ENCODE data around the gene ATG7. TPM values are rescaled to one million over a fixed set of nuclear protein-coding genes. Genes with fewer than 3 reads are reported as not detected.

ATG7 gene
- polyA plus RNA-seq, 2 donors, result 5.8 to 13.1 TPM

DNA sequence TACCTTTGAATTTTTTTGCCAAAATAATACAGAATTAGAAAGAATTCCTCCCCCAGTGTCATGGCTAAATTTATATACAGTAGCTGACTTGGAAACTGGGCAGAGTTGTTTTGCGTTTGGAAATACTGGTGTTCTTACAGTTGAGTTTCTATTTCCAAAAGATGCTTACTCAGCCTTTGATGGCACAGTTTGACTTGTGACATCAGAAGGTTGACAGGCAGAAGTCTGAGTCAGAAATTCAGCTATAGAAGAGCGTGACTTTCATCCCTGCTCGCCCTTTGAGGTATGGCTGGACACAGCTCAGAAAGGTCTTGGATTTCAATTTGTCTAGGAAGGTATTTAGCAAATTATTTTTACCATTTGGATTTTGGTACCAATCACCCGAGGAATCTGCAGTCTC lies 195.7 kb downstream of the ATG7 start:
- Histone ChIP-seq H3K4me3 (ENCODE audit: low read depth in 1 of 2, low read length in 2 of 2) (no peak overlapping the region), H3K9me3 (ENCODE audit: control insufficient read depth in 2 of 2, insufficient read depth in 1 of 2, low read depth in 1 of 2, low read length in 1 of 2) (no peaks in the 10 kb centered on the region), H3K27me3 (ENCODE audit: control insufficient read depth in 1 of 2, insufficient read depth in 2 of 2, low read length in 2 of 2) (no peaks in the 10 kb centered on the region), H3K36me3 (ENCODE audit: control insufficient read depth in 2 of 2, insufficient read depth in 2 of 2, low read length in 1 of 2) (no peaks in the 10 kb centered on the region), H3K4me1 (ENCODE audit: control insufficient read depth in 2 of 2, insufficient read depth in 2 of 2, low read length in 1 of 2) (no peaks in the 10 kb centered on the region), H3K27ac (ENCODE audit: low read depth in 2 of 2, low read length in 1 of 2) (no peak overlapping the region)
- WGBS, 2 donors, result 85 to 95% methylated on average over 4 of the region's 4 CpGs

DNA sequence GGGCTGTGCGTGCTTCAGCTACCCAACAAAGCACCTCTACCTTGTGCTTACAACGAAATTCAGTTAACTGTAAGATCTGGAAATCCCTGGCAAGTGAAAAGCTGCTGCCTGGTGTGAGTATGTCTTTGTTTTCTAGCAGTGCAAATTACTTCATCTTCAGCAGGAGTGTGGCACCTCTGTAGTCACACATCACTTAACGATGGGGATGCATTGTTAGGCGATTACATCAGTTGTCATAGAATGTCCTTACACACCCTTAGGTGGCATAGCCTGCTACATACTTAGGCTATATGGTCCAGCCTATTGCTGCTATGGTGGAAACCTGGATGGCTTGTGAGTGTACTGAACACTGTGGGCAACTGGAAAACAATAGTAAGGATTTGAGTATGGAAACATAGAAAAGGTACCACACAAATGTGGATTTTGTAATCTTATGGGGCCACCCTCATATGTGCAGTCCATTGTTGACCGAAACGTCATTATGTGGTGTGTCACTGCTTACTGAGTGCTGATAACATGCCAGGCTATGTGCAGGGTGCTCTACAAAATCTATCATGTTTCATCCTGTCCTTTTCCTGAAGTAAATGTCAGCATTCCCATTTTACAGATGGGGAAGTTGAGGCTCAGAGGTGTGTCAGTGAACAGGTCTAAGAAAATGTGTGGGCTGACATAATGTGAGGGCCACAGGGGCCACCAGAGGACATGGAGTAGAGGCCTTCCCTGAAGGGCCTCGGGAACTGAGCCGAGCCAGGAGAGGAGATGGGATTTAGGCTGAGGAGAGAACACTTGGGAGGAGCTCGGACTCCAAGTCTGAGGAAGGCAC lies 198.0 kb downstream of the ATG7 start:
- Histone ChIP-seq H3K9me3 (ENCODE audit: control insufficient read depth in 2 of 2, insufficient read depth in 1 of 2, low read depth in 1 of 2, low read length in 1 of 2) (no peaks in the 10 kb centered on the region), H3K36me3 (ENCODE audit: control insufficient read depth in 2 of 2, insufficient read depth in 2 of 2, low read length in 1 of 2) (no peaks in the 10 kb centered on the region), H3K4me1 (ENCODE audit: control insufficient read depth in 2 of 2, insufficient read depth in 2 of 2, low read length in 1 of 2) (no peaks in the 10 kb centered on the region), H3K4me3 (ENCODE audit: low read depth in 1 of 2, low read length in 2 of 2) (no peak overlapping the region), H3K27me3 (ENCODE audit: control insufficient read depth in 1 of 2, insufficient read depth in 2 of 2, low read length in 2 of 2) (no peaks in the 10 kb centered on the region), H3K27ac (ENCODE audit: low read depth in 2 of 2, low read length in 1 of 2) (no peak overlapping the region)
- 88 to 94% methylated on average over 9 of the region's 9 CpGs for WGBS, 2 donors

DNA sequence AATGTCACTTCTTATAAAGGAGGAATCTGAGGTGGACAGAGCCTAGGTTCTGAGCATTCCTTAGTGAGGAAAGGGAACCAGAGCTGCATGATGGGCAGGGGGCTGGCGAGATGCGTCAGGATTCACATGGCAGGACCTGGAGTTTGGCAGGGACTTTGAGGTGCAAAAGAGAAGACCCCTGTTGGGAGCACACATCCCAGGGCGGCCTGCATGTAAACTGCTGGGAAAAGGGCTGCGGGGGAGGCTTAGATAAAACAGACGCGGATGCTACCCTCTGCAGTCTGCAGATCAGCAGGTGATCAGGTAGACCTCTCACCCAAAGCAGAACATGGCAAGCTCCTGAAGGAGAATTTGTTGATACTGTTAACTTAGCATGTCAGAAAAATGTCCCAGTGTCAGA lies 203.1 kb downstream of the ATG7 start:
- Histone ChIP-seq H3K9me3 (ENCODE audit: control insufficient read depth in 2 of 2, insufficient read depth in 1 of 2, low read depth in 1 of 2, low read length in 1 of 2) (no peaks in the 10 kb centered on the region), H3K27ac (ENCODE audit: low read depth in 2 of 2, low read length in 1 of 2) (no peak overlapping the region), H3K4me3 (ENCODE audit: low read depth in 1 of 2, low read length in 2 of 2) (no peak overlapping the region), H3K27me3 (ENCODE audit: control insufficient read depth in 1 of 2, insufficient read depth in 2 of 2, low read length in 2 of 2) (no peaks in the 10 kb centered on the region), H3K4me1 (ENCODE audit: control insufficient read depth in 2 of 2, insufficient read depth in 2 of 2, low read length in 1 of 2) (no peaks in the 10 kb centered on the region), H3K36me3 (ENCODE audit: control insufficient read depth in 2 of 2, insufficient read depth in 2 of 2, low read length in 1 of 2) (no peaks in the 10 kb centered on the region)
- 98% methylated on average over 6 of the region's 6 CpGs for WGBS, 2 donors

DNA sequence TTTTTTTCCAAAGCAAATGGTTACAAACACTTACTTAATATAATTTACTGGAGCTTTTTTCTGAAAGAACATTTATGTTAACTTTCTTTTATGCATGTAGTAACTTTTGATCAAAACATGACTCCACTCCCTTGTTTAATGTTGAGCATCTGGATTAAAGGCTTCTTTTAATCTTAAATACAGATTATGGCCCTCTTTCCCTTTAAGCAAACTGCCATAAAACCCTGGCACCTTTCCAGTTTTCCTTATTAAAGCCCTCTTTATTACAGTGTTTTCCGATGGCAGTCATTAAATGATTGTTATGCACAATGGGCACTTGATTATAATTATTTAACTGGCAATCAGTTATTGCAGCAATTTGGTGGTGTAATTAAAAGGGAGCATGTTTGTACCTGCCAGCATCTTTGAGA lies 204.5 kb downstream of the ATG7 start:
- peaks cover 0 to 3% of the 10 kb centered on the region in 2 donors for H3K4me1 ChIP-seq (ENCODE audit: control insufficient read depth in 2 of 2, insufficient read depth in 2 of 2, low read length in 1 of 2)
- no peak overlapping the region for H3K27ac ChIP-seq (ENCODE audit: low read depth in 2 of 2, low read length in 1 of 2)
- H3K4me3 ChIP-seq (ENCODE audit: low read depth in 1 of 2, low read length in 2 of 2), result no peak overlapping the region
- H3K36me3 ChIP-seq (ENCODE audit: control insufficient read depth in 2 of 2, insufficient read depth in 2 of 2, low read length in 1 of 2), result no peaks in the 10 kb centered on the region
- H3K9me3 ChIP-seq (ENCODE audit: control insufficient read depth in 2 of 2, insufficient read depth in 1 of 2, low read depth in 1 of 2, low read length in 1 of 2), result no peaks in the 10 kb centered on the region
- no peaks in the 10 kb centered on the region for H3K27me3 ChIP-seq (ENCODE audit: control insufficient read depth in 1 of 2, insufficient read depth in 2 of 2, low read length in 2 of 2)
- 17 to 45% methylated on average over 1 of the region's 1 CpG for WGBS, 2 donors

DNA sequence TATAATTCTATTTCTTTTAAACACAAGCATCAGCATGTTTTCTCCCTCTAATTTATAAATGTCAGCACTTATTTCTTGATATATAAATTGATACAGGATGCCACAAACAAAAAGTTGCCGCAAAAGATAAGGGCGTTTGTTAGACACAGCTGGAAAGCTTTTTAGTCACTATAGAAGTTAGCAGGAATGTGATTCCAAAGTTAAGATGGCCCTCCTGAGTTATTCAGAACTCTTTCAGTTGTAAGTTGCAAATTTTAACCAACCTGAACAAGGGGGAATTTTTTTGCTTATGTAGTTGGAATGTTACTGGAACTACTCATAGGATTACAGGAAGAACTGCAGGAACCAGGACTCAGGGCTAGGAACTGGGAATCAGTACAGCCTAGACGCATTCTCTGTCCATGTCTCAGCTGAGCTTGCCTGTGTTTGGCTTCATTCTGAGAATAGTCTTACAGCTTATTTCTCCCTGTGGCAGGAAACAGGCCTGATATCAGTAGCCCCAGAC lies 205.3 kb downstream of the ATG7 start:
- Histone ChIP-seq H3K27ac (ENCODE audit: low read depth in 2 of 2, low read length in 1 of 2) (peak overlapping the region in 1 of 2 donors; percentile 17), H3K4me1 (ENCODE audit: control insufficient read depth in 2 of 2, insufficient read depth in 2 of 2, low read length in 1 of 2) (peaks cover 0 to 5% of the 10 kb centered on the region in 2 donors), H3K9me3 (ENCODE audit: control insufficient read depth in 2 of 2, insufficient read depth in 1 of 2, low read depth in 1 of 2, low read length in 1 of 2) (no peaks in the 10 kb centered on the region), H3K36me3 (ENCODE audit: control insufficient read depth in 2 of 2, insufficient read depth in 2 of 2, low read length in 1 of 2) (no peaks in the 10 kb centered on the region), H3K4me3 (ENCODE audit: low read depth in 1 of 2, low read length in 2 of 2) (no peak overlapping the region), H3K27me3 (ENCODE audit: control insufficient read depth in 1 of 2, insufficient read depth in 2 of 2, low read length in 2 of 2) (no peaks in the 10 kb centered on the region)
- WGBS, 2 donors, result 57 to 64% methylated on average over 3 of the region's 3 CpGs

DNA sequence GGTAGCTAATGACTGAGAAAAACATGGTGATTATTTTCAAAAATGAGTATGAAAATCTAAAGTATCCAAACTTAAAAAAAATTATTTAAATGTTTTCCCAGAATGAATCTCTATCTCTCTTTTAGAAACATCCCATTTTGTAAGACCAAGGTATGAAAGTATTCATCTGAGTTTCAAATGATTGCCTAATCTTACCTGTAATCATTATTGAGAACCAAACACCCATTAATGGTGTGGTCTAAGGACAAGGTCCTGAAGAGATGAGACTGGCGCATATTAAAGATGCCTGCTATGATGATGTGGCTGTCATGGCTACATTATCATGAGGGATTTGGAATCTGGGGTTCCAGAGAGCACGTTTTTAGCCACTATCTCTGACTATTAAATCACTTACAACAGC lies 206.0 kb downstream of the ATG7 start:
- Histone ChIP-seq H3K27ac (ENCODE audit: low read depth in 2 of 2, low read length in 1 of 2) (no peak overlapping the region), H3K4me1 (ENCODE audit: control insufficient read depth in 2 of 2, insufficient read depth in 2 of 2, low read length in 1 of 2) (peaks cover 0 to 5% of the 10 kb centered on the region in 2 donors), H3K9me3 (ENCODE audit: control insufficient read depth in 2 of 2, insufficient read depth in 1 of 2, low read depth in 1 of 2, low read length in 1 of 2) (no peaks in the 10 kb centered on the region), H3K27me3 (ENCODE audit: control insufficient read depth in 1 of 2, insufficient read depth in 2 of 2, low read length in 2 of 2) (no peaks in the 10 kb centered on the region), H3K4me3 (ENCODE audit: low read depth in 1 of 2, low read length in 2 of 2) (no peak overlapping the region), H3K36me3 (ENCODE audit: control insufficient read depth in 2 of 2, insufficient read depth in 2 of 2, low read length in 1 of 2) (no peaks in the 10 kb centered on the region)
- 73 to 74% methylated on average over 2 of the region's 2 CpGs for WGBS, 2 donors

DNA sequence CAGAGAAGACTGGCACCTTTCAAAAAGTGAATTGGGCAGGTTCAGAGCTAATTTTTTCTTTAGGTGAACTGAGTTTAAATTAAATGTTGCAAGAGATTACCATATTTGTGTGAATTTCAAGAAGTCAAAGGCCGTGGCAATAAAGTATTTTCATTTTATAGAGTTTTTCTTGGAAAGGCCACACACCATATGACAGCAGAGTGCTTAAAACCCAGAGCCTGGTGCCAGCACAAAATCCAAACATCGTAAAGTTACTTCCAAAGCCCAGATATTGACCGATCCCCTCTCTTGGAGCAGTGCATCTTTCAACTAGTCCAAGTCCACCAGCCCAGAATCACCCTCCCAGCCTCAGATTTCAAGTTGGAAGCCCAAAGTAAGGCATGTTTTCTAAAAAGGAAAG lies 207.0 kb downstream of the ATG7 start:
- H3K9me3 ChIP-seq (ENCODE audit: control insufficient read depth in 2 of 2, insufficient read depth in 1 of 2, low read depth in 1 of 2, low read length in 1 of 2), result no peaks in the 10 kb centered on the region
- no peaks in the 10 kb centered on the region for H3K27me3 ChIP-seq (ENCODE audit: control insufficient read depth in 1 of 2, insufficient read depth in 2 of 2, low read length in 2 of 2)
- no peak overlapping the region for H3K4me3 ChIP-seq (ENCODE audit: low read depth in 1 of 2, low read length in 2 of 2)
- peaks cover 0 to 5% of the 10 kb centered on the region in 2 donors for H3K4me1 ChIP-seq (ENCODE audit: control insufficient read depth in 2 of 2, insufficient read depth in 2 of 2, low read length in 1 of 2)
- H3K36me3 ChIP-seq (ENCODE audit: control insufficient read depth in 2 of 2, insufficient read depth in 2 of 2, low read length in 1 of 2), result no peaks in the 10 kb centered on the region
- H3K27ac ChIP-seq (ENCODE audit: low read depth in 2 of 2, low read length in 1 of 2), result no peak overlapping the region
- WGBS, 2 donors, result 71 to 77% methylated on average over 3 of the region's 3 CpGs

DNA sequence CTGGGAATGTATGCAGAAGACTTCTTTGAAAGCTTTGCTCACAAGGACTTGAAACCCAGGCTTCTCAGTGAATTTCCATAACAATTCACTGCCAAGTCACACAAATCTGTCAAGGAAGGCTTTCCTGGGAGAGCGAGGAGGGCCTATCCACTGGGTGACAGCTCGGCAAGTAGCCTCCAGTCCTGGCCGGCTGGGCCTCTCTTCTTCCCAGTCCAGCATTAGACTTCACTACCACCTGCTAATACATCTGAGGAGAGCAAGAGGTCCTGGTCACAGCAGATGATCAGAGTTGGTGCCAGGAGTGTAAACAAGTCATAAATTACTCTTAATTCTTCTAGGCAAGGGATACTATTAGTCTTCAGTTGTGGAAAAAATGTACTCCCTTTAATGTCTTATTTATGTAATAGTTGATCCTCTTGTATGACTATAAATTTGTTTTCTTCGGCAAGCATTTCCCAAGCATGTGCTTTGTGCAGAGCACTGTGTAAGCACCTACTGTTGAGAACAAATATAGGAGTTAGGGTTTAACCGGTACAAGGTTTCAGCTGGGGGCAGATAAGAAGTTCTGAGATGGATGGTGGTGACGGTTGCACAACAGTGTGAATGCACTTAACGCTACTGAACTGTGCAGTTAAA lies 208.6 kb downstream of the ATG7 start:
- Histone ChIP-seq H3K27ac (ENCODE audit: low read depth in 2 of 2, low read length in 1 of 2) (peak overlapping the region; percentile 7 to 26), H3K9me3 (ENCODE audit: control insufficient read depth in 2 of 2, insufficient read depth in 1 of 2, low read depth in 1 of 2, low read length in 1 of 2) (no peaks in the 10 kb centered on the region), H3K27me3 (ENCODE audit: control insufficient read depth in 1 of 2, insufficient read depth in 2 of 2, low read length in 2 of 2) (no peaks in the 10 kb centered on the region), H3K36me3 (ENCODE audit: control insufficient read depth in 2 of 2, insufficient read depth in 2 of 2, low read length in 1 of 2) (no peaks in the 10 kb centered on the region), H3K4me1 (ENCODE audit: control insufficient read depth in 2 of 2, insufficient read depth in 2 of 2, low read length in 1 of 2) (peaks cover 0 to 5% of the 10 kb centered on the region in 2 donors), H3K4me3 (ENCODE audit: low read depth in 1 of 2, low read length in 2 of 2) (no peak overlapping the region)
- WGBS, 2 donors, result 59 to 65% methylated on average over 7 of the region's 7 CpGs

DNA sequence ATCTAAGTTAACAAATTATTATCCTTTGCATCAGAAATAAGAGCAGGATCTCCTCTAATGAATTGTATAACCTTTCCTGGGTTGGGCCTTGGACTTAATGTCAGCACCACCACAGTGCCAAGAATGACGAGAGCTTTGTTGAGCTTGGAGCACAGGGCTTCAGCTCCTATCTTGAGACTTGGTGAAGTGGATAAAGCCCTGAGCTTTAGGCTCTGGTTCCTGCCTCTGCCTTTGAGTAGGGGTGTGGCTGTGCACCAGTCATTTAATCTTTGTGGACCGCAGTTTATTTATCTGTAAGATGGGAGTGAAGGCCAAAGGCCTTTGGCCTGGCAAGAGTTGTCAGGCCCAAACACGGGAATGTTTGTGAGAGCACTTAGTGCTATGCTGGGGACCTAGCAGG lies 209.4 kb downstream of the ATG7 start:
- no peak overlapping the region for H3K4me3 ChIP-seq (ENCODE audit: low read depth in 1 of 2, low read length in 2 of 2)
- 35 to 49% methylated on average over 3 of the region's 3 CpGs for WGBS, 2 donors
- H3K27ac ChIP-seq (ENCODE audit: low read depth in 2 of 2, low read length in 1 of 2), result peak overlapping the region; percentile 20 to 48
- no peaks in the 10 kb centered on the region for H3K36me3 ChIP-seq (ENCODE audit: control insufficient read depth in 2 of 2, insufficient read depth in 2 of 2, low read length in 1 of 2)
- H3K27me3 ChIP-seq (ENCODE audit: control insufficient read depth in 1 of 2, insufficient read depth in 2 of 2, low read length in 2 of 2), result no peaks in the 10 kb centered on the region
- peaks cover 0 to 5% of the 10 kb centered on the region in 2 donors for H3K4me1 ChIP-seq (ENCODE audit: control insufficient read depth in 2 of 2, insufficient read depth in 2 of 2, low read length in 1 of 2)
- H3K9me3 ChIP-seq (ENCODE audit: control insufficient read depth in 2 of 2, insufficient read depth in 1 of 2, low read depth in 1 of 2, low read length in 1 of 2), result no peaks in the 10 kb centered on the region
